Transverse colon (tissue), 4 donors: Measurements from ENCODE around the gene UNC5CL. TPM values are rescaled to one million over a fixed set of nuclear protein-coding genes. Genes with fewer than 3 reads are reported as not detected.

ENCODE experiments used
- DNase-seq: peaks from one replicate; pipeline ENCODE4 v3.0.0-alpha.2; 2019
- H3K27ac ChIP-seq, 4 donors: fragments of 200-600 bp; sonication (generic); 2 replicates each; pipeline ENCODE4 v1.5.1; 2016 to 2018; ENCODE audit warnings: inconsistent platforms in 4 of 4
- H3K27me3 ChIP-seq: fragments of 200-600 bp; sonication (generic); 2 replicates; pipeline ENCODE4 v1.5.1; 2017; ENCODE audit warnings: inconsistent platforms
- H3K36me3 ChIP-seq, 4 donors: fragments of 200-600 bp; sonication (generic); 2 replicates each; pipeline ENCODE4 v1.5.1; 2017 to 2019; ENCODE audit warnings: inconsistent platforms in 4 of 4
- H3K4me1 ChIP-seq, 4 donors: fragments of 200-600 bp; sonication (generic); 2 replicates each; pipeline ENCODE4 v1.5.1; 2017 to 2020; ENCODE audit warnings: inconsistent platforms in 4 of 4
- H3K4me3 ChIP-seq, 4 donors: fragments of 200-600 bp; sonication (generic); 1 replicate in 1 of 4; 2 replicates in 3 of 4; pipeline versions ENCODE4 v1.5.1 to v1.6.1; 2017 to 2019; ENCODE audit warnings: inconsistent platforms in 4 of 4
- H3K9me3 ChIP-seq, 2 donors: fragments of 200-600 bp; sonication (generic); 2 replicates each; pipeline ENCODE4 v1.5.1; 2017 to 2019; ENCODE audit warnings: inconsistent platforms in 2 of 2
- CTCF ChIP-seq, 5 experiments: fragments of 200-600 bp in 3 of 5; fragments of 450-650 bp in 2 of 5; sonication (generic) in 3 of 5; IDR thresholded peaks; 1 replicate in 2 of 5; 2 replicates in 3 of 5; pipeline ENCODE4 v1.5.1; 2016 to 2017; ENCODE audit warnings: antibody characterized with exemption in 5 of 5, inconsistent platforms in 3 of 5, mild to moderate bottlenecking in 2 of 5, moderate library complexity in 1 of 5
- EP300 ChIP-seq: sonication (generic); formaldehyde crosslinking; IDR thresholded peaks from one replicate; pipeline ENCODE4 v1.6.1; 2017; ENCODE audit warnings: antibody characterized with exemption, low read depth
- POLR2A ChIP-seq: fragments of 450-650 bp; IDR thresholded peaks from one replicate; pipeline ENCODE4 v1.6.1; 2016; ENCODE audit warnings: antibody characterized with exemption, mild to moderate bottlenecking, moderate library complexity
- POLR2AphosphoS5 ChIP-seq, 3 donors: sonication (generic); formaldehyde crosslinking; IDR thresholded peaks; one replicate each; pipeline ENCODE4 v1.6.1; 2016; ENCODE audit warnings: antibody characterized with exemption in 3 of 3
- WGBS, 2 donors: methylation state at CpG; one replicate each; pipeline ENCODE4 v1.1.5; 2018; ENCODE audit warnings: low coverage in 1 of 2; 5-methylcytosine and 5-hydroxymethylcytosine counted together
- in situ Hi-C, 4 donors: fragments of 200-750 bp; cut with MboI; loops; one replicate each; pipeline versions ENCODE4 v1.15.0 to v1.15.1; 2017; ENCODE audit warnings: low sequenced_read_pairs in 3 of 4, low pct_ligation_motif_present in 1 of 4, low pct_unique_long_range_greater_than_20kb in 1 of 4
- intact Hi-C: fragments of 100-400 bp; cut with DNase I; formaldehyde crosslinking; loops from one replicate; pipeline ENCODE4 v1.15.1; 2023; ENCODE audit warnings: low total_unique reads
- total RNA-seq, 4 donors: library from RNA; depleted of rRNA; stranded (reverse); fragments of >200 nt; gene quantifications; one replicate each; pipeline ENCODE4 v1.1.0, GENCODE V29; 2016

Gene UNC5CL
- total RNA-seq, 4 donors from 2014 or later = 2.5 to 8.4 (median 4.4) TPM; not detected in 1

- peaks cover 0 to 20% (median 6%) of the 10 kb centered on the region in 4 donors for H3K4me1 ChIP-seq
- H3K27ac ChIP-seq = no peak overlapping the region
- H3K4me3 ChIP-seq = no peak overlapping the region
- H3K27me3 ChIP-seq = no peaks in the 10 kb centered on the region
- no peaks in the 10 kb centered on the region for H3K36me3 ChIP-seq
- WGBS, 2 donors = 84 to 97% methylated on average over 6 to 13 of the region's 13 CpGs
- no peak for DNase-seq
- no peaks in the 10 kb centered on the region for H3K9me3 ChIP-seq
- in situ Hi-C loops = loop anchor here in 2 of 4 donors (25.0 kb wide), 2 partner anchors 1050 to 1675 kb away; no protein-coding TSS in a partner anchor
- TF ChIP-seq POLR2AphosphoS5 (IDR thresholded peaks at IDR 0.05) (no peak), CTCF (IDR thresholded peaks at IDR 0.05) (no peak), EP300 (no peak), POLR2A (no peak)
- intact Hi-C loops = loop anchor here (10.0 kb wide), 1 partner anchor 143 kb away; no protein-coding TSS in a partner anchor
These were observed 1.7 kb downstream of the UNC5CL start for GRCh38 chr6:41037107-41037900.

- intact Hi-C loops (loop anchor here (10.0 kb wide), 1 partner anchor 142 kb away; no protein-coding TSS in a partner anchor), in situ Hi-C loops (loop anchor here in 2 of 4 donors (25.0 kb wide), 2 partner anchors 1049 to 1674 kb away; no protein-coding TSS in a partner anchor)
- no peak for TF ChIP-seq CTCF (IDR thresholded peaks at IDR 0.05)
- no peak for TF ChIP-seq POLR2AphosphoS5 (IDR thresholded peaks at IDR 0.05)
- no peak for TF ChIP-seq POLR2A
- no peak for TF ChIP-seq EP300
- WGBS, 2 donors = 85 to 87% methylated on average over 2 of the region's 2 CpGs
- H3K27me3 ChIP-seq = no peaks in the 10 kb centered on the region
- H3K4me3 ChIP-seq = no peak overlapping the region
- peaks cover 0 to 20% (median 6%) of the 10 kb centered on the region in 4 donors for H3K4me1 ChIP-seq
- no peaks in the 10 kb centered on the region for H3K9me3 ChIP-seq
- no peak for DNase-seq
- no peak overlapping the region for H3K27ac ChIP-seq
- H3K36me3 ChIP-seq = no peaks in the 10 kb centered on the region
These were observed 2.4 kb downstream of the UNC5CL start for GRCh38 chr6:41036601-41037000.

GRCh38 chr6:41036186-41036585 lies 2.8 kb downstream of the UNC5CL start:
- in situ Hi-C loops (loop anchor here in 2 of 4 donors (25.0 kb wide), 2 partner anchors 1049 to 1674 kb away; no protein-coding TSS in a partner anchor), intact Hi-C loops (loop anchor here (10.0 kb wide), 1 partner anchor 141 kb away; no protein-coding TSS in a partner anchor)
- Histone ChIP-seq H3K36me3 (no peaks in the 10 kb centered on the region), H3K4me1 (peaks cover 0 to 20% (median 5%) of the 10 kb centered on the region in 4 donors), H3K27ac (no peak overlapping the region), H3K27me3 (no peaks in the 10 kb centered on the region), H3K9me3 (no peaks in the 10 kb centered on the region), H3K4me3 (no peak overlapping the region)
- 51 to 59% methylated on average over 3 of the region's 3 CpGs for WGBS, 2 donors
- TF ChIP-seq EP300 (no peak), CTCF (IDR thresholded peaks at IDR 0.05) (no peak), POLR2A (no peak), POLR2AphosphoS5 (IDR thresholded peaks at IDR 0.05) (no peak)
- no peak for DNase-seq

- no peak for DNase-seq
- in situ Hi-C loops (loop anchor here in 2 of 4 donors (25.0 kb wide), 2 partner anchors 1046 to 1671 kb away; no protein-coding TSS in a partner anchor), intact Hi-C loops (loop anchor here (10.0 kb wide), 1 partner anchor 139 kb away; no protein-coding TSS in a partner anchor)
- TF ChIP-seq POLR2AphosphoS5 (IDR thresholded peaks at IDR 0.05) = no peak
- no peak for TF ChIP-seq POLR2A
- no peak for TF ChIP-seq EP300
- TF ChIP-seq CTCF (IDR thresholded peaks at IDR 0.05) = no peak
- Histone ChIP-seq H3K36me3 (no peaks in the 10 kb centered on the region), H3K4me1 (peaks cover 0 to 5% (median under 1%) of the 10 kb centered on the region in 4 donors), H3K4me3 (no peak overlapping the region), H3K27ac (no peak overlapping the region), H3K9me3 (no peaks in the 10 kb centered on the region), H3K27me3 (no peaks in the 10 kb centered on the region)
- 96% methylated on average over 7 of the region's 13 CpGs; no CpG with 5 or more reads in 1 of the 2 donors for WGBS, 2 donors
These were observed 5.2 kb downstream of the UNC5CL start for GRCh38 chr6:41033776-41034175.
